ENCODE results near the gene TMEM89. TPM values are rescaled to one million over a fixed set of nuclear protein-coding genes. Genes with fewer than 3 reads are reported as not detected.

The TMEM89 gene
- polyA plus RNA-seq, 1 donor: not detected

DNA sequence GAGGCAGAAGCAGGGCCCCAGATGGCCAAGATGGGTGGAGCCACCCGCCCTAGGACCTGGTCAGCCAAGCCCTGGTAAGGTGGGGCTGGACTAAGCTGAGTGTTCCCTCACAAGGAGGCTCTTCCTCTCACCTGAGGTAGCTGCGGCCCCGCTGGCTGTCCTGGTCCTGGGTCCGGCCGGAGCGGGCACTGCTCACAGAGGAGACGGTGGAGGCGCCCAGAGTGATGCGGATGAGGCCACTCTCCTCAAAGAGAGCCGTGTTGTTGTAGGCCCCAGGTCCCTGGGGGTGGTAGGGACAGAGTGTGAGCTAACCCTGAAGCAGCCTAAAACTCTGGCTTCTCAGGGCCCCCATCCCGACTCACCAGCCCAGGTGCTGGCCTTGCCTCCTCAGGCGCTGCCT lies 21.0 kb upstream of the TMEM89 start:
- DNase-seq: no peak

DNA sequence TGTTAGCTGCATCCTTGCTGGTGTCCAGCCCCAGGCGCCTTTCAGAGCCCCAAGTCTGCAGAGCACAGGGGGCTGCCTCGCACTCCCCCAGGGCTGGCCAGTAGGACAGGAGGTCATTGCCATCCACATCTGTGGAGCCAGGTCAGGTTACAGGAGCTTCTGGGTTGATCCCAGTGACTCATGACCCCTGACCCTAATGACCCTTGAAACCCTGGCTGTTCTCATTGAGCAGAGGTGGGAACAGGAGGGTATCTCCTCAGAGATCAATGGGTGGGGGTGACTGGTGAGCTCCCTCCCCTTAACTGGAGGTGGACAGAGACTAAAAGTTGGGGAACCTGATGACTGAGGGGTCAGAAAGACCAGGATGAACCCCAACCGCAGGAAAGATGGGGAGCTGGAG lies 19.8 kb upstream of the TMEM89 start:
- DNase-seq: no peak

DNA sequence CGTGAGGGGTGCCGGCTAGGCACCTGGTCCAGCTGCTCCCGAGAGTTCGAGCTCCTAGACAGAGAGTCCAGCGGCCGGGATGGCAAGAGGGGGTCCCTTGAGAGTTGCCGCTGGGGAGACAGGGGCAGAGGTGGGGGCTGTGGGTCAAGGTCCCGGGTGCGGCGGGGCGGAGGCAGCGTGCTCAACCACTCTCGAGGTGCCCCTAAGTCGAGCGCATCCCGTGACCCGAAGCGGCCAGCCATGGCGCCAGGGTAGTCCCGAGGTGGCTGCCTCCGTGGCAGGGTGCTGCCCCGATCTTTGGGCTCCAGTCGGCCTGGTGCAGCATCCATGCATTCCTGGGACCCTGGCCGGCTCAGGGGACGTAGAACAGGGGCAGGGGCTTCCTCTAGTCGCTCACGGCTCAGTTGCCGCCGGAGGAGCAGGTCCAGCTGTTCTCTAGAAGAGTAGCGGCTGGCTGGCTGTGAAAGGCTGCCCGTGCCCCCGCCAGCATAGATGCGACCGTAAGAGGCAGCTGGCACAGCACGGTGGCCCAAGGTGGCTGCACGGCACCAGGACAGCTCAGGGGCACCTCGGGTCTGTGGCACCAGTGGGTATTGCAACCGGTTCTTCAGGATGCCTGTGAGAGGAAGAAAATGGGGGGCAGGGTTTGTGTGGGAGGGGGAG lies 18.5 kb upstream of the TMEM89 start:
- no peak for DNase-seq

DNA sequence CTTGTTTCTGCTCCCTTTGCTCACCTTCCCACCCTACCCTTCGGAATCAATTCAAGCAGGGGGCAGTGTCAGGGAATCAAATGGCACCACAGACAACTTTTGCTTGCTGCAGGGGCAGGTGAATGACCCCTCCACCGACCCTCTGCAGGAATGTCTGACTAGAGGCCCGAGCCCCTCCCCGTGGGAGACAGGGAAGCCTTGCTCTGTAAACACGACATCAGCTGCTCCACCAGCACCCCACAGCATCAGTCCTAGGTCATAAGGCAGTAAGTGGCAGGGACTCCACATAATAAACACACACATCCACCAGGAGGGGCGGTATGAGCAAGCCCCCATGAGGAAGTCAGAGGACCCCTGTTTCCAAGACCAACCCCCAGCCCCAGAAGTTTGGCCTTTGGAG lies 15.7 kb upstream of the TMEM89 start:
- no peak for DNase-seq

DNA sequence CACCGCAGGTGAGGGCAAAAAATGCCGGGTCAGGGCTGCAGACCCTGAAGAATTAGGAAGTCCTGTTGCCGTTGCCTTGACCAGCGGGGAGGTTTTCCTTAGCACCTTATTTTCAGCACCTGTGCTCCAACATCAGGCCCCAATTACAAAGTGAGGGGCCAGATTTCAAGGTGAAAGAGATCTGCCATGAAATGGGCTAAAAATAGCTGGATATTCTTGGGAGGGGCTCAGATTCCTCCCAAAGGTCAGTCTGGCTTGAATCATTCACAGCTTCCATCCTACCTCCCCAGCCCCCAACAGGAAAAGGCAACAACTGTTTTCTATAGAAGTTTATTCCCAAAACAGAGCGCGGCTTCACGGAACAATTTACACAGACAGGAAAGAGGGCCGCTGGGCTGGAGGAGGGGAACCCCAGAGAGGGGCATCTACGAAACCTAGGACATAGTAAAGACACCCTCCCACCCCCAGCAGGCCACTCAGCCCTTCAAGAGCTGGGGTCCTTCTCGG lies 14.6 kb upstream of the TMEM89 start:
- no peak for DNase-seq

DNA sequence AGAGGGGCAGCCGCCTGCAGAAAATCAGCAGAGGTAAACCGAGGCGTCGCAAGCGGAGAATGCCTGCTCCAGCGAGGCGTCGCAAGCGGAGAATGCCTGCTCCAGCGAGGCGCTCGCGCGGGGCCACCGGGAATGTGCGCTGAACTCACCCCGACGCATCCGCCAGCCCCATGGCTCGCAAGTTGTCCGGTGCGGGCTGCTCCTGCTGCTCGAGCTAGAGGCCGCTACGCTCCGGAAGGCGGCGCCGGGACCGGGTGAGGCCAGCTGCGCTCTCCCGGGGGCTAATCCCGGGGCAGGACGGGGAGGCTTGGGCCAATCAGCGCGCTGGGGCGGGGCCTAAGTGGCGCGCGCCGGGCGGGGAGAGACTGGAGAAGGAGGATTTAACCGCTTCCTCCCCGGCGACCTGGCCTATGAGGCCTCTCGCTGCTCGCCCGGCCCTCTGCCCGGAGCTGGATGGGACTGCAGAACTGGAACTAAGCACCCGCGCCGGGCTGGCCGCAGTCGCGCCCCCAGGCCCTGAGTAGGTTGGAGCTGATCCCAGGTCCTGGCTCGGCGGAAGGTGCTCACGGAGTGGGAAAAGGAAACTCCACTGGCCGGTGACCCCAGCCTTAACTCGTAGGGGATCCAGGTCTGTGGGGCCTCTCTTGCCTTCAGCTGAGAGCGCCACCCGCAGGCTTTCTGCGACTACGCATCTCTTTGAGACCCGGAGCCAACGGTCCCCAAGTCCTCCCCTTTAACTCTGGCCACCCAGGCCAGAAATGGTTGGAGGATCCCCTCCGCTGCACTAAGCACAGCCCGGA lies 13.9 kb upstream of the TMEM89 start, which contains the start of gene SLC26A6:
SLC26A6 (minus strand) TSS at position 240 of the 800 bp plus-strand sequence; CDS start at position 172, 68 bp downstream.
- DNase-seq: peak; percentile 97

DNA sequence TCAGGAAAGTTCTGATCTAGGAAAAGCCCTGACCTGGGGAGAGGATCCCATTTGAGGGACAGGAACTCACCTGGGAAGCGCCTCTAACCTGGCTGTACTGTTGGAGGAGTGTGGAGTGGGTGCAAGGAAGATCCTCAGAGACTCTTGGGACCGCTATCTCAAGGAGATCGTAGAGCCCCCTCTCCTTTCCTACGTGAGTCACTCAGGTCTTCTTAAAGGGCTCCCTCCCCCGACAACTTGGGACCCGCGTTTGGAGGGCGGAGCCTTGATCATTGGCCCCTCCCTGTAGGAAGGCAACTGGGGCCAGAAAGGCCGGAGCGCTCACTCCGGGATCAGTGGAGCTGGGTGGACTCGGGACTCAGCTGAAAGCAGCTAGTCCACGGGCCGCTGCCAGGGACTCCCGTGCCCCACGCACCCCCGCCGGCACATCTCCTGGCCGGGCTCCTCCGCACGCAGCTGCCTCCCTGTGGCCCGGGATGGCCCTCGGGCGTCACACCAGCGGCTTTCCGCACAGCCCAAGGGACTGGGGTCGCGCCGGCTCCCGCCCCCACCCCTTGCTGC lies 13.2 kb upstream of the TMEM89 start:
- no peak for DNase-seq

DNA sequence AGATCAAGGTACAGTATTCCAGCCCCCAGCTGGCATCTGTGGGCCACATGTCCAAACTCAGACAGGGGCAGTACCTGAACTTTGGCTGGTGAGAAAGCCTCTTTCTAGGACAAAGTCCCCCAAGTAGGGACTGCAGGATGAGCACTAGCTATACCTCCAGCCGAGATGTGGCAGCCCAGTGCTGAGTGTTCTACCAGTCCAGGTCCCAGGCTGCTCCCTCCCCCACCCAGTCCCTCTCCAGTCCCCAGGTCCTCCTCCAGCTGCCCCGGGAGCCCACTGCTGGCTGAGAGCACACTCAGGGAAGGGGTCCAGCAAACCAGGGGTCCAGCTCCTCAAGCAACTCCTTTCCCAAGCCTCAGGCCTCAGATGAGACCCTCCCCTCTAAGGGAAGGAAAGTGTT lies 12.2 kb upstream of the TMEM89 start:
- DNase-seq: no peak

DNA sequence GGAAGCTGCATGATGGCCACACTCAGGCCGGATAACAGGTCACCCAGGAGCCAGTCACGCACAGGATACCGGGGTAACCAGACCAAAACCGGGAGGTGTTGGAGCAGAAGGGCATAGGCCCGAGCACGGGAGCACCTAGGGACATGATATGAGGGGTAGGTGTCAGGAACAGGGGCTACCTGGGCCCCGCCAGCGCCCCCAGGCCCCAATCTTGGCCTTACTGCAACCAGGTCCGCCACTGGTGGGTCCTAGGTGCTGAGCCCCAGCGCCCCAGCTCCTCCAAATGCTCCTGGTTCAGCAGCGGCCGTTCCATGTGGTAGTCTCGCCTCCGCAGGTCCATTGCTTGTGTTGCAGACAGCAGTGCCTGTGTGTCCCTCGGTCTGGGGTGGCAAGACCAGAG lies 11.7 kb upstream of the TMEM89 start:
- DNase-seq: no peak

DNA sequence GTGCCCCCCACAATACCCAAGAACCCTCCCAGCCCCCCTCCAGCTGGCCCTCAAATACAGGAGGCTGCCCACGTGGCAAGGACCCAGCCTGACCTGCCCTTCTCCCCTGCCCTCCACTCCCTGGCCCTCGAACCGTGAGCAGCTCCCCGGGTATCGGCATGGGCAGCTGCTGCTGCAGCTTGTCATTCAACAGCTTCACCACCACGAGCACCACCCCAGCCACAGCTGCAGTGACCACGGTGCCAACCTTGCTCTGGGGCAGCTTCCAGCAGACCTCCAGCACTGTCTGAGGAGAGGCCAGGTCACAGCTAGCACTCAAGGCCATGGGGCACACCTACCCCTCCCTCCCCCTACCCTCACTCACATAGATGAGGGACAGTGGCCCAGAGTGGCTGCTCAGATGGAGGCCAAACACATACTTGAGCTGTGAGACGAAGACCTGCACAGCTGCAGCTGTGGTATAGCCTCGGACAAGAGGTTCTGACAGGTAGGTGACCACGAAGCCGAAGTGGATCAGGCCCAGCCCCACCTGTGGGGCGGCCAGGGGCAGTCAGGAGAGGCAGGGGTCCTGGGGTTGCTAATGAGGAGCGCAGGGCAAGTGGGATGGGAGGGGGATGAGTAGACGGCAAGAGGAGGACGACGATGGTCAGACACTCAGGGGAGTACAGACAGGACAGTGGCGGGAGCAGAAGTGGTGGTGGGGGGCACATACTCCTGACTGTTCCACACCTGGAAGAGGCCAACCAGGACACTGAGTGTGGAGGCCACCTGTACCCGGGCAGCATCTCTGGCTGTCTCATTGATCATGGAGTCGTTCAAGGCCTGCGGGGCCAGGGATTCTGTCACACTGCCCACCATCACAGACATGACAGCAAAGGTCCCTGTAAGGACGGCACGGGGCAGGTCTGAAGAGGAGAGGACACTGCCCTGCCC lies 10.2 kb upstream of the TMEM89 start:
- no peak for DNase-seq

DNA sequence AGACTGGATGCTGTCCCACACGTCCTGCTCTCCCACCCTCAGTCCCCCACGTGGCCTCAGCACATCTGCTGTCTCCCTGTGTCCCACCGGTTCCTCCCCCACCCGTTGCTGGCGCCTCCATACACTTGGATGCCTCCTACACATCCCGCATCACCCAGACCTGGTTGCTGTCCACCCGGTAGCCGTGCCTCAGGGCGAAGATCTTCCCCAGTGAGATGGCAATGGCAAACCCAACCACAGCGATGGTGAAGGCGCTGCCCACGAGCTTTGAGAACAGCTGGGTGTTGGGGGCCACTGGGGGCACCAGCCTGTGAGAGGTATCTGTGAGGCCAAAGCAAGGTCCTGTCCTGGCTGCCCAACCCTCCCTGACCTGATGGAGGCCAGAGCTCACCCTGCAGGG lies 9.3 kb upstream of the TMEM89 start:
- DNase-seq: no peak

DNA sequence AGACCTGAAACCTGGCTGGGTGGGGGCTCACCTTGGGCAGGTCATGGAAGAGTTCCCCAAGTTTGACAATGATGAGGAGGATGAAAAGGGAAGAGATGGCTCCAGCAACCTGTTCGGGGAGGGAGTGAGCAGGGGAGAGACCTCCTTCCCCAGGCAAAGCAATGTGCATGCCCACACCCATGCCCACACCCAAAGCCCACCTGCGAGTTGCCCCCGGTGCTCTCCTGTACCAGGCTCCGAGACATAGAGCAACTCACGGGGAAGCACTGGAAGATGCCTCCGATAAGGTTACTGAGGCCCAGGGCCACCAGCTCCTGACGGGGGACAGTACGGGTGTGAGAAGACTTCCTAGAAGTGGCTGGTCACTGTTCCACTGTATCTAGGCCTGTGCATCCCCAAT lies 8.8 kb upstream of the TMEM89 start:
- DNase-seq: no peak

DNA sequence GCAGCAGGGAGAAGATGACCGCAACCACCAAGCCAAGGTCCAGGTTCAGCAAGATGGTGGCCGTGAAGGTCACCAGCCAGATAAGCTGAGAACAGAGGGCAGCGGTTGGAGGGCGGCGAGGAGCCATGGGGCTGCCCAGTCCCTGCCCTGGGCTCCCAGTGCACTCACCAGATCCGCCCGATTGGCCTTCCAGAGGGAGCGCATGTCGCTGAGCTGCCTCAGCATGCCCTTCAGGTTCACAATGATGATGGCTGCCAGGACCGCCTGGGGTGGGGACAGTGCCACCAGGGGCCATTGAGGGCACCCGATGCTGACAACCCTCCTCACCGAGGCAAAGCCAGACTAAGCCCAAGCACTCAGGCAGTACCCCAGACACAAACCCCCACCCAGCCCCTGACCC lies 8.3 kb upstream of the TMEM89 start:
- DNase-seq: no peak

DNA sequence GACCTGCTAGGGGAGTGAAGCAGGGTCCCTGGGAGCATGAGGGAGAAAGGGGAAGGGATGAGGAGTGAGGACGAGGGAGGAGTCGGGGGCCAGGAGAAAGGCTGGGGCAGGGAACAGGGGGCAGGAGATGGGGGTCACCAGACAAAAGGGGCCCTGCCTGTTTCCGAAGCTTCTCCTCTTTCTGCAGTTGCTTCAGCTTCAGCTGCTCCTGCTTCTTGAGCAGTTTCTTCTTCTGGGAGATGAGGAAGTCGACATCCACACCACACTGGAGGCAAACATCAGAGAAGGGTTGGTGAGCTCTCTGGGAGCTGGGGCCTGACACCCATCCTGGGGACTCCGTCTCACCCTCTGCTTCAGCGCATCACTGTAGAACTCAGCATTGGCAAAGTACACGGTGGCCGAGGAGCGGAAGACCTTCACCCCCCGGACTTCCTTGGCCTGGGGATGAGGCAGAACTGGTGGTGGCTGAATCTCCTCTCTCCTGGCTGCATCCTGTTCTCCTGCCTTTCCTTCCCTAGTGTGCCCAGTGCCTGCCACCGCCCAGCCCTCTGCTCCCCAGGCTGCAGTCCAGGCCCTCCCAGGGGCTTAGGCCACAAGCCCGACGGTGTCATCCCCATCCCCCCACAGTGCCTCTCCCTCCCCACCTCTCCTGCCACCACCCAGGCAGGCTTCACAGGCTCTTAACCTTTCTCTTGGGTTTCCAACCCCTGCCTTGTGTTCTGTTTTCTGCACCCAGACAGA lies 6.9 kb upstream of the TMEM89 start:
- DNase-seq: no peak

DNA sequence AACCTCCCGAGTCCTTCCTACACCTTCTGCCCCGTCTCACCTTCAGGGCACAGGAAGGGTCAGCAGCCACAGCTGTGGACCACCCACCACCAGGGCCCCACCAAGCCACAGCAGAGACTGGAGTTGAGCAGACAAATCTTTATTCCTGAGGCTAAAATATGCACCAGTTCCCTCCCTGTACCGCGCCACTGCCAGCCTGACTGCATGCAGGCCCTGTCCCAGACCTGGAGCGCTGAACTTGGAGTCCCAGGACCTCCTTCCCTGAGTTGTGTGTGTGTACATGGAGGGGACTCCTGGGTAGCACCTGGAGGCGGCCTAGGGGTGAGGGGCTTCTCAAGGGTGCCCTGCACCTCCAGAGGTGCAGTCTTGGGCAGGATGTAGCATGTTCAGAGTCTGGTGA lies 4.0 kb upstream of the TMEM89 start:
- DNase-seq: no peak

DNA sequence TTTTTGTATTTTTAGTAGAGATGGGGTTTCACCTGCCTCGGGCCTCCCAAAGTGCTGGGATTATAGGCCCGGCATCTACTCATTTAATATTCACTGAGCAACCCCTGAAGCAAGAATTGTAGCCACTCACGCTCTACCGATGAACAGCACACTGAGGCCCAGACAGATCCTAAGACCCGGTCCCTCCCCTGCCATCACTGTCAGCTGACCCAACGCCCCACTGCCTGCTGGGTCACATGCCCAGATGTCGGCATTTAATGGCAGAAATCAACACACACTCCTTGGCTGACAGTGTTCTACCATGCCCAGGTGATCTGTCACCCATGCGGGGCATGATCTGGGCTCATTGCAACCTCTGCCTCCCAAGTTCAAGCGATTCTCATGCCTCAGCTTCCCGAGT lies 3.2 kb upstream of the TMEM89 start:
- no peak for DNase-seq

DNA sequence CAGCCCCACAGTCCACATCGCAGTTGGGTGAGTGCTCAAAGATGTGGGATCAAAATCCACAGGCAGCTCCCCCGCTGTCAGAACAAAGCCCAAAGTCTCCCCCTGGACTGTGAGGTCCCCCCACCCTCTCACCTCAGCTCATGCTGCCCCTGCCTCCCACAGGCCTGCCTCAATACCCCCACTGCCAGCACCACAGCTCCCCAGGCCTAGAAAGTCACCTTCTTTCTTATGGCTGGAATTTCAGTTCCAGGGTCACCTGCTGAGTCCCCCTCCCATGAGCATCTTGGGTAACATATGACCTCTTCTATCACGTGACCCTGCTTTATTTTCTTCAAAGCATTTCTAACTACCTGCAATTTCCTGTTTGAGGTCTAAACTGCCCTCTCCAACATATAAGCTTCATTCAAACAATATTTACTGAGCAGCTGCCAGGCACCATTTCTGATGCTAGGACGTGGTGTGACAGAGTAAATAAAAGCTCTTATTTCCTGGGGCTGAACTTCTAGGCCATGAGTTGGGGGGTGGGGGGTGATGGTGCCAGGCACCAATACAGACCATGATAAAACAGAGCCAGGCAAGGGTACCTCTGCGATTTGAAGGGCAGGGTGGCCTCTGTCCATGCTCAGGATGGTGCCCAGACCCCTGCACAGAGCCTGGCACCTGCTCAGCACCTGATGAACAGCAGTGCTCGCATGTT lies 2.4 kb upstream of the TMEM89 start:
- DNase-seq: no peak

DNA sequence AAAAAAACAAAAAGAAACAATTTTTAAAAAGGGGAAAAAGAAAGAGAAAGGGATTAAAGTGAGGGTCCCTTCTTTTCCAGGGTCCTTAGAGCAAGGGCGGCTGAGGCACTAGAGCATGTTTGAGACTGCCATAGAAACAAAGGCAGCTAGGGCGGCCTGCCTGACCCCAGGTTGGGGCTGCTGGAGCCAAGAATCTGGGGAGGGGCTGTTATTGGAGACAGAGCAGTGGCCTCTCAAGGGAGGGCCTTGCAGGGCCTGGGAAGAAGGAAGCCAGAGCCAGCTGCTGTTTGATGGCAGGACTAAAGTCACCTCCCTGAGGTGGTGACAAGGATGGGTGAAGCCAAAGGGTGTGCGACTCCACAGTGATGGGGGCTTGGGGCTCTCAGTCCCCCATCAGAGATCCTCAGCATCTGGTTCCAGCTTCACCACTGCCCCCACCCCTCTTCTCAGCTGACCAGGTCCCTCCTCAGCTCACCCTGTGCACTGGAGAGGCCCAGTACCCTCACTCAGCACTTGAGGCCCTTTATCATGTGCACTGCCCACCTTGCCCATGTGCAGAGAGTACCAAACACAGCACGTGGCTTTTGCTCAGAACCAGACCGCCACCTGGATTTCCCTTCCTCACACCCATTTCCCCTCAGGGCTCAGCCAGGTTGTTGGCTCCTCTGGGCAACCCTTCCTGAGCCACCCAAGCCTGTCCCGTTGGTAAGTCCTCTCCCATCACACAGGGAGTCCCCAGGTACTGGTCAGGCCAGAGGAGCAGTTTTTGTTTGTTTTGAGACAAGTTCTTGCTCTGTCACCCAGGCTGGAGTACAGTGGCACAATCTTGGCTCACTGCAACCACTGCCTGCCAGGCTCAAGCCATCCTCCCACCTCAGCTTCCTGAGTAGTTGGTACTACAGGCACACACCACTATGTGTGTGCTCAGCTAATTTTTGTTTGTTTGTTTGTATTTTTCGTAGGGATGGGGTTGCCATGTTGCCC lies 1.7 kb downstream of the TMEM89 start:
- no peak for DNase-seq

DNA sequence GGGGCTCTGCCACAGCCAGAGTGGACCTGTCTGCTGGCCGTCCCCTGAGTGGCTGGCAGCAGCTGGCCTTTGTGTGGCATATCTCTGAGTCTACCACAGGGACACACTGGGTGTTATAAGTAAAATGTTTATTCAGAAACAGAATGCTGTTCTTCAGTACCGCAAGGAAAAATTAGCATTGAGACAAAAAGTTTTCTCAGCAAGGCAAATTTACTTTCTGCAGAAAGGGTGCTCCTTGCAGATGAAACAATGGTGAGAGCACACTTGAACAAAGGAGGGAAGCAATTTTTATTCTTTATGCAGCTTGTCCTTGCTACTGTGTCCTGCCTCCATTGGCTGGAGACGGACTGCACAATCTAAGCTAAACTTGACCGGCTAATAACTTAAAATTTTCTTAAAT lies 4.0 kb downstream of the TMEM89 start:
- DNase-seq: no peak

DNA sequence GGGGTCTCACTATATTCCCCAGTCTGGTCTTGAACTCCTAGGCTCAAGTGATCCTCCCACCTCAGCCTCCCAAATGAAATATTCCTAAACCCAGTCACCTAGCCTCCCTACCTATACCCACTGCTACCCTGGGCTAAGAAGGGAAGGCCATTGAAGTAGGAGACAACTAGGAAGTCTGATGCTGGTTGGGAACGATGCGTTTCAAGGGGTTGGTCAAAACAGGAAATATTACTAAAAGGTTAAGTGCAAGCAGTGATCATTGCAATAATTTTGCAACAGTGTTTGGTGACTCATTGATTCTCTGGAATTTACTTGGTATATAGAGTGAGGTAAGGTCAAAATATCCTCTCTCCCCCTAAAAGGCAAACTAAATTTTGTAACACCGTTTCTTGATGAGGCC lies 7.5 kb downstream of the TMEM89 start:
- no peak for DNase-seq
